ENCODE measurements around the gene DGLUCY.
"Not testable (repeated sequence)": the region's sequence is repeated elsewhere in the genome, so short reads cannot be mapped to it uniquely, and the experiment has no call there.

DNA sequence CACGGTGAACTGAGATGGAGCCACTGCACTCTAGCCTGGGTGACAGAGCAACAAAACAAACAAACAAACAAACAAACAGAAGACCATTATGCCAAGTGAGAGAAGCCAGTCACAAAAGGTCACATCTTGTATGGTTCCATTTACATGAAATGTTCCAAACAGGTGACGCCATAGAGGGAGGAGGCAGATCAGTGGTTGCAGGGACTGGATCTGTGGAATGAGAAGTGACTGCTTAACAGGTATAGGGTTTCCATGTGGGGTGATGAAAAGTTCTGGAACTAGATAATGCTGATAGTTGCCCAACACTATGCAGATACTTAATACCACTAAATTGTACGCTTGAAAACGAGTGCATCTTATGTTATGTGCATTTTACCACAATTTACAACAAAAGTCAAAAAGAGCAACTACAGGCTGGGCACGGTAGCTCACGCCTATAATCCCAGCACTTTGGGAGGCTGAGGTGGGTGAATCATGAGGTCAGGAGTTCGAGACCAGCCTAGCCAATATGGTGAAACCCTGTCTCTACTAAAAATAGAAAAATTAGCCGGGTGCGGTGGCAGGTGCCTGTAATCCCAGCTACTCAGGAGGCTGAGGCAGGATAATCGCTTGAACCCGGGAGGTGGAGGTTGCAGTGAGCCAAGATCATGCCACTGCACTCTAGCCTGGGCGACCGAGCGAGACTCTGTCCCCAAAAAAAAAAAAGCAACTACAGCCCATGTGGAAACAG lies 20.0 kb upstream of the DGLUCY start:
- not testable (repeated sequence) for TF ChIP-seq EZH2 (IDR thresholded peaks at IDR 0.05; ENCODE audit: insufficient read depth, poor library complexity, severe bottlenecking); EZH2phosphoT487 (IDR thresholded peaks at IDR 0.05; ENCODE audit: insufficient read depth, low read depth)

All from GM23248 (cell line).